Central memory CD8-positive, alpha-beta T cell (primary cell): ENCODE measurements around the gene SPATA13.
A peak's percentile ranks its signal among the peaks of the same experiment; 100 is the strongest.

Source experiments
- ATAC-seq: fragments of 150-1000 bp; cut with Tn5 transposase; replicated peaks from 2 replicates; pipeline ENCODE4 v1.10.0; 2022; ENCODE audit warnings: mild to moderate bottlenecking, moderate FRiP score, moderate number of reproducible peaks; ENCODE audit not compliant: poor library complexity, severe bottlenecking; ENCODE audit errors: extremely low read depth
- DNase-seq, 2 donors: peaks; one replicate each; pipeline ENCODE4 v3.0.0; 2021; ENCODE audit warnings: low spot score in 2 of 2
- H3K27ac Mint-ChIP-seq: one replicate; pipeline ENCODE4 v1.8.0; 2022; ENCODE audit warnings: low read depth, mild to moderate bottlenecking, moderate library complexity, mixed read lengths
- H3K27me3 Mint-ChIP-seq: one replicate; pipeline ENCODE4 v1.8.0; 2022; ENCODE audit warnings: mixed read lengths
- H3K36me3 Mint-ChIP-seq: one replicate; pipeline ENCODE4 v1.8.0; 2022; ENCODE audit warnings: mild to moderate bottlenecking, moderate library complexity, mixed read lengths; ENCODE audit not compliant: insufficient read depth
- H3K4me1 Mint-ChIP-seq: one replicate; pipeline ENCODE4 v1.8.0; 2022; ENCODE audit warnings: mixed read lengths
- H3K4me3 Mint-ChIP-seq: one replicate; pipeline ENCODE4 v1.8.0; 2022; ENCODE audit warnings: mild to moderate bottlenecking, moderate library complexity, mixed read lengths
- H3K9me3 Mint-ChIP-seq: one replicate; pipeline ENCODE4 v1.8.0; 2022; ENCODE audit warnings: mixed read lengths

Gene SPATA13

GRCh38 chr13:24145674-24146073, 14.8 kb upstream of the SPATA13 start:
- Mint-ChIP-seq H3K4me3 (no peak overlapping the region), H3K4me1 (peaks cover 6% of the 10 kb centered on the region), H3K9me3 (no peaks in the 10 kb centered on the region), H3K36me3 (peaks cover 2% of the 10 kb centered on the region), H3K27me3 (peaks cover 18% of the 10 kb centered on the region), H3K27ac (no peak overlapping the region)
- DNase-seq: no peak
- no peak for ATAC-seq

GRCh38 chr13:24146961-24147569, 13.5 kb upstream of the SPATA13 start:
- peaks cover 2% of the 10 kb centered on the region for H3K36me3 Mint-ChIP-seq
- no peak overlapping the region for H3K4me3 Mint-ChIP-seq
- H3K27ac Mint-ChIP-seq: no peak overlapping the region
- peaks cover 6% of the 10 kb centered on the region for H3K4me1 Mint-ChIP-seq
- DNase-seq (no peak), ATAC-seq (no peak)
- H3K9me3 Mint-ChIP-seq: no peaks in the 10 kb centered on the region
- peaks cover 18% of the 10 kb centered on the region for H3K27me3 Mint-ChIP-seq

- Mint-ChIP-seq H3K4me3 (no peak overlapping the region), H3K36me3 (peaks cover 2% of the 10 kb centered on the region), H3K9me3 (no peaks in the 10 kb centered on the region), H3K27me3 (peaks cover 18% of the 10 kb centered on the region), H3K27ac (no peak overlapping the region), H3K4me1 (peaks cover 9% of the 10 kb centered on the region)
- ATAC-seq (no peak), DNase-seq (no peak)
Measured at GRCh38 chr13:24147570-24147963, 13.0 kb upstream of the SPATA13 start.

GRCh38 chr13:24148414-24149235, 11.9 kb upstream of the SPATA13 start:
- Mint-ChIP-seq H3K36me3 (peaks cover 2% of the 10 kb centered on the region), H3K27ac (no peak overlapping the region), H3K9me3 (no peaks in the 10 kb centered on the region), H3K4me3 (no peak overlapping the region), H3K4me1 (peaks cover 17% of the 10 kb centered on the region), H3K27me3 (peaks cover 18% of the 10 kb centered on the region)
- ATAC-seq: no peak
- DNase-seq: no peak

- no peak for DNase-seq
- H3K27me3 Mint-ChIP-seq: peaks cover 18% of the 10 kb centered on the region
- peaks cover 2% of the 10 kb centered on the region for H3K36me3 Mint-ChIP-seq
- ATAC-seq: no peak
- no peak overlapping the region for H3K27ac Mint-ChIP-seq
- peaks cover 17% of the 10 kb centered on the region for H3K4me1 Mint-ChIP-seq
- no peaks in the 10 kb centered on the region for H3K9me3 Mint-ChIP-seq
- no peak overlapping the region for H3K4me3 Mint-ChIP-seq
Measured at GRCh38 chr13:24149246-24150032, 11.1 kb upstream of the SPATA13 start.

GRCh38 chr13:24150572-24150971, 9.9 kb upstream of the SPATA13 start:
- Mint-ChIP-seq H3K36me3 (peaks cover 2% of the 10 kb centered on the region), H3K27me3 (peaks cover 18% of the 10 kb centered on the region), H3K4me3 (no peak overlapping the region), H3K27ac (no peak overlapping the region), H3K9me3 (no peaks in the 10 kb centered on the region), H3K4me1 (peaks cover 17% of the 10 kb centered on the region)
- ATAC-seq: no peak
- DNase-seq: no peak

- Mint-ChIP-seq H3K27ac (no peak overlapping the region), H3K4me3 (no peak overlapping the region), H3K27me3 (peaks cover 18% of the 10 kb centered on the region), H3K36me3 (peaks cover 2% of the 10 kb centered on the region), H3K4me1 (peaks cover 17% of the 10 kb centered on the region), H3K9me3 (no peaks in the 10 kb centered on the region)
- ATAC-seq (no peak), DNase-seq (no peak)
Measured at GRCh38 chr13:24151864-24152263, 8.7 kb upstream of the SPATA13 start.

- peak; percentile 92 for ATAC-seq
- no peak overlapping the region for H3K4me3 Mint-ChIP-seq
Measured at GRCh38 chr13:24152292-24153214, 8.0 kb upstream of the SPATA13 start.

GRCh38 chr13:24153347-24153746, 7.2 kb upstream of the SPATA13 start:
- H3K27me3 Mint-ChIP-seq: peaks cover 18% of the 10 kb centered on the region
- no peak overlapping the region for H3K27ac Mint-ChIP-seq
- ATAC-seq: no peak
- no peak overlapping the region for H3K4me3 Mint-ChIP-seq
- peaks cover 2% of the 10 kb centered on the region for H3K36me3 Mint-ChIP-seq
- peaks cover 17% of the 10 kb centered on the region for H3K4me1 Mint-ChIP-seq
- H3K9me3 Mint-ChIP-seq: no peaks in the 10 kb centered on the region
- no peak for DNase-seq

More at GRCh38 chr13:24152292-24153214, 8.0 kb upstream of the SPATA13 start:
- Mint-ChIP-seq H3K27me3 (peaks cover 18% of the 10 kb centered on the region), H3K27ac (peak overlapping the region; percentile 60), H3K9me3 (no peaks in the 10 kb centered on the region), H3K36me3 (peaks cover 2% of the 10 kb centered on the region), H3K4me1 (peaks cover 17% of the 10 kb centered on the region)
- DNase-seq: peak in 1 of 2 donors; percentile 15

- Mint-ChIP-seq H3K27ac (no peak overlapping the region), H3K27me3 (peaks cover 10% of the 10 kb centered on the region), H3K36me3 (peaks cover 2% of the 10 kb centered on the region), H3K9me3 (no peaks in the 10 kb centered on the region), H3K4me1 (peaks cover 12% of the 10 kb centered on the region), H3K4me3 (no peak overlapping the region)
- ATAC-seq (no peak), DNase-seq (no peak)
Measured at GRCh38 chr13:24153979-24154701, 6.4 kb upstream of the SPATA13 start.

- no peak for ATAC-seq
- no peak overlapping the region for H3K27ac Mint-ChIP-seq
- H3K4me1 Mint-ChIP-seq: peaks cover 17% of the 10 kb centered on the region
- H3K36me3 Mint-ChIP-seq: no peaks in the 10 kb centered on the region
- no peak overlapping the region for H3K4me3 Mint-ChIP-seq
- no peak for DNase-seq
- no peaks in the 10 kb centered on the region for H3K9me3 Mint-ChIP-seq
- no peaks in the 10 kb centered on the region for H3K27me3 Mint-ChIP-seq
Measured at GRCh38 chr13:24159357-24159756, 1.2 kb upstream of the SPATA13 start.
